CD8-positive, alpha-beta memory T cell (primary cell): Measurements from ENCODE around the gene TOMM22. TPM values are rescaled to one million over a fixed set of nuclear protein-coding genes. Genes with fewer than 3 reads are reported as not detected.
A peak's percentile ranks its signal among the peaks of the same experiment; 100 is the strongest.

ENCODE experiments used
- CTCF ChIA-PET: fragments of 350-600 bp; sonication (Branson Sonifier 250); formaldehyde crosslinking; loops from one replicate; lab custom pipeline; 2021; ENCODE audit warnings: antibody characterized with exemption; lab: Charles Lee
- POLR2A ChIA-PET: fragments of 350-600 bp; sonication (Branson Sonifier 250); formaldehyde crosslinking; loops from one replicate; lab custom pipeline; 2021; ENCODE audit warnings: antibody characterized with exemption; lab: Charles Lee
- DNase-seq, 5 donors: peaks; one replicate each; pipeline versions ENCODE4 v3.0.0 to v3.0.0-alpha.2; 2020 to 2022; ENCODE audit warnings: mixed read lengths in 1 of 5
- H3K27ac ChIP-seq: one replicate; pipeline ENCODE4 v1.7.0; 2013; ENCODE audit warnings: low read depth, mild to moderate bottlenecking, low read length, moderate library complexity
- H3K27me3 ChIP-seq: 2 replicates; pipeline ENCODE4 v1.7.0; 2013; ENCODE audit warnings: low read length, mild to moderate bottlenecking; ENCODE audit not compliant: insufficient read depth, poor library complexity, severe bottlenecking
- H3K36me3 ChIP-seq: 2 replicates; pipeline ENCODE4 v1.7.0; 2013; ENCODE audit warnings: mild to moderate bottlenecking, low read length, moderate library complexity; ENCODE audit not compliant: insufficient read depth
- H3K4me1 ChIP-seq: 2 replicates; pipeline ENCODE4 v1.7.0; 2013; ENCODE audit warnings: mild to moderate bottlenecking, low read length, moderate library complexity; ENCODE audit not compliant: insufficient read depth
- H3K4me3 ChIP-seq: 2 replicates; pipeline ENCODE4 v1.7.0; 2013; ENCODE audit warnings: mild to moderate bottlenecking, low read length
- H3K9me3 ChIP-seq: 2 replicates; pipeline ENCODE4 v1.7.0; 2013; ENCODE audit warnings: mild to moderate bottlenecking, low read length
- H3K27ac Mint-ChIP-seq, 8 donors: one replicate each; pipeline ENCODE4 v1.8.0; 2020 to 2021; ENCODE audit warnings: mixed read lengths in 8 of 8, mild to moderate bottlenecking in 6 of 8, inconsistent platforms in 3 of 8, moderate library complexity in 3 of 8
- H3K27me3 Mint-ChIP-seq, 2 donors: one replicate each; pipeline ENCODE4 v1.8.0; 2020 to 2021; ENCODE audit warnings: mixed read lengths in 2 of 2, mild to moderate bottlenecking in 1 of 2, moderate library complexity in 1 of 2
- H3K36me3 Mint-ChIP-seq, 3 donors: one replicate each; pipeline ENCODE4 v1.8.0; 2020 to 2021; ENCODE audit warnings: mixed read lengths in 3 of 3, inconsistent platforms in 1 of 3, mild to moderate bottlenecking in 1 of 3
- H3K4me1 Mint-ChIP-seq, 3 donors: one replicate each; pipeline ENCODE4 v1.8.0; 2020 to 2021; ENCODE audit warnings: mixed read lengths in 3 of 3, inconsistent platforms in 1 of 3, mild to moderate bottlenecking in 1 of 3
- H3K4me3 Mint-ChIP-seq, 7 donors: one replicate each; pipeline ENCODE4 v1.8.0; 2020 to 2021; ENCODE audit warnings: mixed read lengths in 7 of 7, mild to moderate bottlenecking in 6 of 7, moderate library complexity in 4 of 7, inconsistent platforms in 2 of 7
- H3K9me3 Mint-ChIP-seq, 5 donors: one replicate each; pipeline ENCODE4 v1.8.0; 2020 to 2022; ENCODE audit warnings: mixed read lengths in 5 of 5, mild to moderate bottlenecking in 3 of 5, moderate library complexity in 2 of 5, inconsistent platforms in 1 of 5
- polyA plus RNA-seq: library from polyadenylated mRNA; unstranded; fragments of 300-500 nt; fragmentation: Illumina TruSeq; gene quantifications from one replicate; pipeline ENCODE4 v1.2.3, GENCODE V29; 2021
- total RNA-seq, 2 experiments: library from RNA; stranded (reverse); gene quantifications; one replicate each; pipeline ENCODE4 v1.2.3, GENCODE V29; 2021

Gene TOMM22
- total and polyA plus RNA-seq, 3 experiments from 2014 or later: 61.4 to 210 (median 207) TPM

- H3K4me3 ChIP-seq: no peak overlapping the region
- H3K4me1 Mint-ChIP-seq: peaks cover 56 to 88% (median 79%) of the 10 kb centered on the region in 3 donors
- peak overlapping the region in 5 of 7 donors; percentile 1 to 90 (median 40) for H3K4me3 Mint-ChIP-seq
- H3K27me3 ChIP-seq: no peaks in the 10 kb centered on the region
- H3K27ac Mint-ChIP-seq: peak overlapping the region; percentile 54 to 100 (median 88)
- POLR2A ChIA-PET: interaction anchor here (0.6 to 2.3 kb wide), 3 partner anchors 9 to 194 kb away, joined by 3 to 12 read pairs (median 4); partner anchors contain the start of genes GTPBP1 and TOMM22
- DNase-seq: peak in 1 of 5 donors; percentile 57
- peaks cover 0 to 2% (median 0%) of the 10 kb centered on the region in 5 donors for H3K9me3 Mint-ChIP-seq
- H3K27ac ChIP-seq: no peak overlapping the region
- no peaks in the 10 kb centered on the region for H3K36me3 ChIP-seq
- H3K9me3 ChIP-seq: no peaks in the 10 kb centered on the region
- CTCF ChIA-PET: interaction anchor here (0.9 to 1.6 kb wide), 3 partner anchors 9 to 15 kb away, joined by 3 to 9 read pairs (median 3); partner anchors contain the start of genes GTPBP1 and TOMM22
- peaks cover 0 to 66% (median 6%) of the 10 kb centered on the region in 3 donors for H3K36me3 Mint-ChIP-seq
- peaks cover 52% of the 10 kb centered on the region for H3K4me1 ChIP-seq
- peaks cover 0 to 6% of the 10 kb centered on the region in 2 donors for H3K27me3 Mint-ChIP-seq
These were observed 15.1 kb downstream of the TOMM22 start for GRCh38 chr22:38696606-38697424.

- Mint-ChIP-seq H3K27ac (peak overlapping the region; percentile 70 to 100 (median 98)), H3K27me3 (peaks cover 0 to 6% of the 10 kb centered on the region in 2 donors), H3K36me3 (peaks cover 0 to 61% (median 6%) of the 10 kb centered on the region in 3 donors), H3K4me1 (peaks cover 56 to 84% (median 75%) of the 10 kb centered on the region in 3 donors), H3K4me3 (peak overlapping the region in 5 of 7 donors; percentile 5 to 96 (median 48)), H3K9me3 (peaks cover 0 to 2% (median 0%) of the 10 kb centered on the region in 5 donors)
- H3K27ac ChIP-seq: no peak overlapping the region
- CTCF ChIA-PET: interaction anchor here (0.9 to 2.1 kb wide), 3 partner anchors 8 to 54 kb away, joined by 3 to 9 read pairs (median 6); partner anchors contain the start of genes GTPBP1 and TOMM22
- POLR2A ChIA-PET: interaction anchor here (0.6 to 2.3 kb wide), 3 partner anchors 8 to 195 kb away, joined by 3 to 12 read pairs (median 4); partner anchors contain the start of genes GTPBP1 and TOMM22
- no peak for DNase-seq
- H3K4me3 ChIP-seq: no peak overlapping the region
- no peaks in the 10 kb centered on the region for H3K27me3 ChIP-seq
- H3K36me3 ChIP-seq: no peaks in the 10 kb centered on the region
- peaks cover 57% of the 10 kb centered on the region for H3K4me1 ChIP-seq
- H3K9me3 ChIP-seq: no peaks in the 10 kb centered on the region
These were observed 15.8 kb downstream of the TOMM22 start for GRCh38 chr22:38697425-38698089.

- peak overlapping the region; percentile 98 for H3K27ac ChIP-seq
- no peaks in the 10 kb centered on the region for H3K36me3 ChIP-seq
- H3K36me3 Mint-ChIP-seq: peaks cover 0 to 52% (median 6%) of the 10 kb centered on the region in 3 donors
These were observed 16.8 kb downstream of the TOMM22 start for GRCh38 chr22:38698407-38699094.

GRCh38 chr22:38699143-38699542 lies 17.4 kb downstream of the TOMM22 start:
- Histone ChIP-seq H3K27ac (peak overlapping the region; percentile 98), H3K4me1 (peaks cover 54% of the 10 kb centered on the region), H3K27me3 (no peaks in the 10 kb centered on the region), H3K4me3 (peak overlapping the region; percentile 77), H3K9me3 (no peaks in the 10 kb centered on the region), H3K36me3 (no peaks in the 10 kb centered on the region)
- peaks cover 0 to 6% of the 10 kb centered on the region in 2 donors for H3K27me3 Mint-ChIP-seq
- peak in 1 of 5 donors; percentile 22 for DNase-seq
- peaks cover 52 to 78% (median 68%) of the 10 kb centered on the region in 3 donors for H3K4me1 Mint-ChIP-seq
- CTCF ChIA-PET: interaction anchor here (1.3 to 2.5 kb wide), 3 partner anchors 13 to 53 kb away, joined by 4 to 19 read pairs (median 6); partner anchors contain the start of gene TOMM22
- H3K27ac Mint-ChIP-seq: peak overlapping the region; percentile 94 to 100 (median 98)
- peaks cover 0 to 46% (median 6%) of the 10 kb centered on the region in 3 donors for H3K36me3 Mint-ChIP-seq
- peak overlapping the region; percentile 82 to 96 (median 90) for H3K4me3 Mint-ChIP-seq
- POLR2A ChIA-PET: interaction anchor here (1.4 to 2.3 kb wide), 2 partner anchors 17 to 24 kb away, joined by 3 to 9 read pairs; partner anchors contain the start of gene TOMM22
- peaks cover 0 to 2% (median 0%) of the 10 kb centered on the region in 5 donors for H3K9me3 Mint-ChIP-seq

More at GRCh38 chr22:38698407-38699094, 16.8 kb downstream of the TOMM22 start:
- peak overlapping the region; percentile 82 to 96 (median 90) for H3K4me3 Mint-ChIP-seq
- POLR2A ChIA-PET: interaction anchor here (2.3 kb wide), 2 partner anchors 16 to 17 kb away, joined by 9 to 12 read pairs; partner anchors contain the start of gene TOMM22
- peaks cover 0 to 2% (median 0%) of the 10 kb centered on the region in 5 donors for H3K9me3 Mint-ChIP-seq
- Histone ChIP-seq H3K4me3 (peak overlapping the region; percentile 77), H3K4me1 (peaks cover 57% of the 10 kb centered on the region), H3K9me3 (no peaks in the 10 kb centered on the region), H3K27me3 (no peaks in the 10 kb centered on the region)
- no peak for DNase-seq
- peaks cover 51 to 79% (median 69%) of the 10 kb centered on the region in 3 donors for H3K4me1 Mint-ChIP-seq
- H3K27me3 Mint-ChIP-seq: peaks cover 0 to 6% of the 10 kb centered on the region in 2 donors
- peak overlapping the region; percentile 94 to 100 (median 98) for H3K27ac Mint-ChIP-seq
- CTCF ChIA-PET: interaction anchor here (1.3 to 2.5 kb wide), 3 partner anchors 12 to 53 kb away, joined by 4 to 19 read pairs (median 6); partner anchors contain the start of gene TOMM22

- peak in 1 of 5 donors; percentile 21 for DNase-seq
- Histone ChIP-seq H3K9me3 (no peaks in the 10 kb centered on the region), H3K4me3 (peak overlapping the region; percentile 77), H3K4me1 (peaks cover 55% of the 10 kb centered on the region), H3K27ac (peak overlapping the region; percentile 98), H3K36me3 (no peaks in the 10 kb centered on the region), H3K27me3 (no peaks in the 10 kb centered on the region)
- Mint-ChIP-seq H3K27me3 (peaks cover 0 to 6% of the 10 kb centered on the region in 2 donors), H3K27ac (peak overlapping the region; percentile 94 to 100 (median 98)), H3K9me3 (peaks cover 0 to 2% (median 0%) of the 10 kb centered on the region in 5 donors), H3K4me3 (peak overlapping the region; percentile 82 to 96 (median 90)), H3K4me1 (peaks cover 55 to 77% (median 66%) of the 10 kb centered on the region in 3 donors), H3K36me3 (peaks cover 0 to 42% (median 5%) of the 10 kb centered on the region in 3 donors)
- ChIA-PET CTCF (interaction anchor here (1.3 to 2.5 kb wide), 2 partner anchors 13 to 18 kb away, joined by 4 to 19 read pairs; partner anchors contain the start of gene TOMM22), POLR2A (interaction anchor here (1.4 to 2.3 kb wide), 2 partner anchors 18 to 25 kb away, joined by 3 to 9 read pairs; partner anchors contain the start of gene TOMM22)
These were observed 18.0 kb downstream of the TOMM22 start for GRCh38 chr22:38699784-38700183.

- H3K9me3 Mint-ChIP-seq: peaks cover 0 to 2% (median 0%) of the 10 kb centered on the region in 5 donors
These were observed 18.6 kb downstream of the TOMM22 start for GRCh38 chr22:38700270-38700788.

More at GRCh38 chr22:38700270-38700788, 18.6 kb downstream of the TOMM22 start:
- CTCF ChIA-PET: interaction anchor here (2.5 kb wide), 1 partner anchor 19 kb away, joined by 19 read pairs; the partner anchor contains the start of gene TOMM22
- POLR2A ChIA-PET: interaction anchor here (1.4 to 2.3 kb wide), 2 partner anchors 19 to 25 kb away, joined by 3 to 9 read pairs; partner anchors contain the start of gene TOMM22
- peaks cover 59 to 77% (median 66%) of the 10 kb centered on the region in 3 donors for H3K4me1 Mint-ChIP-seq
- peaks cover 0 to 37% (median 4%) of the 10 kb centered on the region in 3 donors for H3K36me3 Mint-ChIP-seq
- Histone ChIP-seq H3K27ac (peak overlapping the region; percentile 98), H3K27me3 (no peaks in the 10 kb centered on the region), H3K9me3 (no peaks in the 10 kb centered on the region), H3K4me3 (peak overlapping the region; percentile 77), H3K4me1 (peaks cover 59% of the 10 kb centered on the region), H3K36me3 (no peaks in the 10 kb centered on the region)
- DNase-seq: no peak
- H3K27ac Mint-ChIP-seq: peak overlapping the region; percentile 94 to 100 (median 98)
- H3K4me3 Mint-ChIP-seq: peak overlapping the region; percentile 86 to 97 (median 93)
- peaks cover 0 to 6% of the 10 kb centered on the region in 2 donors for H3K27me3 Mint-ChIP-seq
